ENCODE results near the gene HSPA1A. TPM values are rescaled to one million over a fixed set of nuclear protein-coding genes. Genes with fewer than 3 reads are reported as not detected.

HSPA1A gene
- total and polyA plus RNA-seq, 9 of the 15 experiments (the other 6 are each of a cell fraction or from before 2014, with no cell fraction given): 2.2 to 273 (median 107) TPM

- TF ChIP-seq CLOCK (CRISPR knock-in tag; IDR thresholded peaks at IDR 0.05; ENCODE audit: borderline replicate concordance): 0 out of 2 replicates have a peak, but pooled peaks have one; percentile 5
- peak; percentile 83; the same call in 1 of the 2 replicates for TF ChIP-seq ERF (CRISPR knock-in tag; IDR thresholded peaks at IDR 0.05)
- 0 out of 2 replicates have a peak, but pooled peaks have one; percentile 85 for TF ChIP-seq HLTF (IDR thresholded peaks at IDR 0.05)
- peak; percentile 40; the same call in 1 of the 2 replicates for TF ChIP-seq GMEB1 (CRISPR knock-in tag; IDR thresholded peaks at IDR 0.05)
- peak; percentile 48 for TF ChIP-seq DPF2 (IDR thresholded peaks at IDR 0.05)
- 0 out of 2 replicates have a peak, but pooled peaks have one; percentile 68 for TF ChIP-seq HDAC8 (tag; IDR thresholded peaks at IDR 0.05)
- peak in 1 of 3 experiments; percentile 67 for TF ChIP-seq YY1 (IDR thresholded peaks at IDR 0.05; ENCODE audit: borderline replicate concordance in 1 of 3, control insufficient read depth in 1 of 3, extremely low read depth in 1 of 3, insufficient read depth in 3 of 3, insufficient read length in 1 of 3, insufficient replicate concordance in 2 of 3, low read depth in 1 of 3, low read length in 2 of 3)
- 0 out of 2 replicates have a peak, but pooled peaks have one; percentile 64 for TF ChIP-seq ZBTB1 (CRISPR knock-in tag; IDR thresholded peaks at IDR 0.05; ENCODE audit: borderline replicate concordance, low read depth)
- no peak for TF ChIP-seq ID3 (CRISPR knock-in tag; IDR thresholded peaks at IDR 0.05)
- TF ChIP-seq ID3 (tag; IDR thresholded peaks at IDR 0.05): peak; percentile 70
- TF ChIP-seq KDM2B (CRISPR knock-in tag; IDR thresholded peaks at IDR 0.05): no peak
- TF ChIP-seq RBM34 (IDR thresholded peaks at IDR 0.05; ENCODE audit: borderline replicate concordance, insufficient read depth, low read length): no peak
- TF ChIP-seq CTBP1 (IDR thresholded peaks at IDR 0.05; ENCODE audit: borderline replicate concordance): peak; percentile 85
- peak; percentile 100 for TF ChIP-seq POLR2G (IDR thresholded peaks at IDR 0.05; ENCODE audit: low read depth, low read length)
- peak; percentile 85 for TF ChIP-seq THAP12 (CRISPR knock-in tag; IDR thresholded peaks at IDR 0.05)
- TF ChIP-seq ATF2 (CRISPR knock-in tag; IDR thresholded peaks at IDR 0.05): no peak
- no peak for TF ChIP-seq FUS (optimal IDR thresholded peaks at IDR 0.05; ENCODE audit: low read depth, low read length)
These were observed 47.2 kb downstream of the HSPA1A start, which contains the start of gene NEU1 (continued) for GRCh38 chr6:31862344-31863235.
